HG03342 (cell line): Measurements from ENCODE around the gene SPINK1.
"Not testable (repeated sequence)": the region's sequence is repeated elsewhere in the genome, so short reads cannot be mapped to it uniquely, and the experiment has no call there.

ENCODE experiments used
- ATAC-seq: cut with Tn5 transposase; IDR thresholded peaks from one replicate; pipeline ENCODE4 v1.9.1; 2021; ENCODE audit warnings: mild to moderate bottlenecking, moderate library complexity; ENCODE audit not compliant: unreplicated experiment

SPINK1 gene

DNA sequence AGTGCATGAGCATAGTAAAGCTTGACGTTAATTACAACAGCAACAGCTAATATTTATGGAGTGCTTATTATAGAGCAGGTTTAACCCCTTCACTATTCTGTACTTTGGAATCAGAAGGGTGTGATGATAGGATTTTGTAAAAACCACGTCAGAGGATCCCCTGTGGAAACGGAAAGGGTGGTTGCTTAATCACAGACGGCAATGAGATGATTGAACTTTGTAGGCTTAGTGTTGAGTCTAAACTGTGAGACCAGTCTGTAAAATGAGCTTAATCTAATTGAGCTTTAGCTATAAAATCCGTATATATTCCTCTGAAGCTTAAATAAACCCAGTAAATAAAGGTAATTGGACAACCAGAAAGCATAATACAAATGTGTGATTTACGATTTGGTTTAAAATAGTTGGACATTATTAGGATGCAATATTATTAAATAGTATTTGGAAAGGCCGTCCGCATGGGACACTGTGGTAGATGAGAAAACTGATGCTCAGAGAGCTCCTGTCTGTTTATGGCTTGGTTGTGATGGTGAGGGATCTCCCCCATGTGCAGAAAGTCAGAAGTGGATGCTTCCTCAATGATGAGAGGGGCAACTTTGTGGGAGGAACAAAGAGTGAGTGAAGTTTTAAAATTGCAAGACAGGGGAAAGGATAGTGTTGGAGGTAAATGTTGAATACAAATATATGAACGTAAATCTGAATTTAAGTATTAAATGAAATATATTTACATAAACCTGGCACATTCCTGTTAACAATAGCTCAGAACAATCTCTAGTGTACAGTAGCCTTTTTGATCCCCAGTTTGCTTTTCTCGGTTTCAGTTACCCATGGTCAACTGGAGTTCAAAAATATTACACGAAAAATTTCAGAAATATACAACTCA, 23.7 kb upstream of the SPINK1 start:
- ATAC-seq: no peak

DNA sequence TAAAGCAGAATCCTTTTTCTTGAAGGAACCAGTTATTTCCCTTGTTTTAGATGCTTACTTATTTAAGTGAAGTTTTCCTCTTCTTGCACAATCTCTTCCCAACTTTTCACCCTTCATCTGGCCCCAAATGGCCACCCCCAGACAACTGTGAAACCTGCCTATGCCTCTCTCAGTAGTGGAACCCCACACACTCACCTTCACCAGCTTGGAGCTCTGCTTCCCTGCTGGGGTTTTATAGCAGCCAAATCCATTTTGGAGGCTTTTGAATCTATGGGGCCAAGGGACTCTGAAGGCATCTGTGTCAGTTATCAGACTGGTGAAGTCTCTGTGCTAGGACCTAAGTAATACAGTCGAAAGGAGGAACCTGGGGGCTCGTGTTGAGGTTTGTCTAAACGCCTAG, 22.9 kb upstream of the SPINK1 start:
- ATAC-seq: no peak

DNA sequence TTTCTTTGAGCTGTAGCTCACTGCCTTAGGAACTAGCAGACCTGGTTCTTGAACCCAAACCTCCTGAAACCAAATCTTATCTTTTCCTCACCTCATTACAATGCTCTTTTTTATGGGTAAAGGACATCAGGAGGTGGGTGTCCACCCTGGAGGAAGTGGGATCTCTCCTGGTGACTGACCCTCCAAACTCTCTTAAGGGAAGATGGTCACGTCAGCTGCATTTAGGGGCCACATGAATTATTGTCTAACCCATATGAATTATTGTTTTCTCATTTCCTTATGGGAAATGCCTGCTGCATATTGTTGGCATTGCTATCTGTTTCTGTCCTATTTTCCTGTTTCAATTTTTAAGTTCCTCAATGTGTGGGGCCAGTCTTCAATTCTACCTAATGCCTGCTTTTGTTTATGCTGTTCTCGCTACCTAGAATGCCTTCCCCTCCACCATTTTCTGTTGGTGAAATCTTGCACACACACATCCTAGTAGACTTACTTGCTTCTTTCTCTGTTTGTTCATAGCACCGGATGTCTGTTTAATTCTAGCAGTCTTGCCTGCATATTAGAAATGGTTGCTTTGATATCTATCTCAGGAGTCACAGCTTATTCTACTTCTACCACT, 22.0 kb upstream of the SPINK1 start:
- ATAC-seq: no peak

DNA sequence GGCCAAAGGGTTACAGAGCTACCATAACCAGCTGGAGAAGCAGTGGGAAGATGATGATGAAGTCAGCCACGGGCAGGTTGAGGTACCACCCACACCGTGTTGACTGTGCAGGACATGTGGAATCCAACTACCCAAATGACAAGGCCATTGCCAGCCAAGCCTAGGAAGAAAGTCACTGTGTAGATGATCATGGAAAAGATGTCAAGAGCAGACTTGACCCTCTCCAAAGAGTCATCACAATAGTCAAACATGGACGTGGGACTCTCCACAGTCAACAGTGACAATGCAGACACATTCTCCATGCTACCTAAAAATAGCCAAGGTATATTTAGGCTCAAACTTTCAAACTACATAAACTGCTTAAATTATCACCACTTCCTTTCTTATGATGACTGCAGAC, 20.9 kb upstream of the SPINK1 start:
- ATAC-seq: no peak

DNA sequence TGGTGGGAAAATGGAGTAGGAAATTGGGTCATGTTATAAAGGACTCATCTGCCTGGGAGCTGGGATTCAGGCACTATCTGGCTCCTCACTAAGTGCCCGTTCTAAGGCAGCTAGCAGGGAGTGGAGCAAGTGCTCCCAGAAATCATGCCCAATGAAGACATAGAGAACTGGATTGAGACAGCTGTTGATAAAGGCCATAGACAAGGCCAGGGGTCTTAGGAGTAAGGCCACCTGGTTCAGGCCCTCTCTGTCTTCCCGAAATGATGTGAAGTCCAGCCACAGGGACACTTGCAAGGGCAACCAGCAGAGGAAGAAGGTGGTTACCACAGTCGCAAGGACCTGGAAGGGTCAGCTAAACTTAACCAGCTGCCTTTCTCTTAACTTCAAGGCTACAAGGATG, 20.1 kb upstream of the SPINK1 start:
- no peak for ATAC-seq

DNA sequence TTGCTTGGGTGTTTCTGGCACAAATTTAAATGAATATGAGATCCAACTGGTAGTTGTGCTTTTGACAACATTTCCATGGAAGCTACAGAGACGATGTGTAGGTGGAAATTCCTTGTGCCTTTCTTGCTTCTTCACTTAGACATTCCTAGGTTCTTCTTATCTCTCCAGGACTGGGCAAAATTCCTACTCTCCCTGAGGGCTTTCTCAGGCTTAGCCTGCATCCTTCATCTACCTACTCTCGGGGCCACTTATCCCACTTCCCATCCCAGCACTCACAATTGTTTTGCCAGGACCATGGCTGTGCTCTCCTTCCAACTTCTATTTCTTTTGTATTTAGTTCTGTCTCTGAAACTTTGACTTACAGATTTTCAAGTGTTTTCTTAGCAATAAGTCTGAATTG, 17.8 kb upstream of the SPINK1 start:
- no peak for ATAC-seq

DNA sequence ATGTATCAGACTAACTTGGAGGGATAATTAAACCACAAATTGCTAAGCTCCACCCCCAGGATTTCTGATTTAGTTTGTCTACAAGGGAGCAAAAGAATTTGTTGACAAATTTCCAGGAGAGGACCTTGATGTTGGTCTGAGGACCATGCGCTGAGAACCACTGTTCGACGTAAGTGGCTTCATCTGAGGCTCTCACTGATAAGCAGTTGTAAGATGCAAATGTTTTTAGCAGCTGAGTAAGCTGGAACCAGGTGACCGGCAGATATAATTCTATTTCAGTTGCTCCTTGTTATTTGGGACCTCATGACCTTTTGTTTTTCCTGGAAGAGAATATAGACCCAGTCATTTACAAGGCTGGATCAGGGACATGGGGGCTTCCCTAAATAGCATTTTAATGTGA, 14.1 kb upstream of the SPINK1 start:
- no peak for ATAC-seq

DNA sequence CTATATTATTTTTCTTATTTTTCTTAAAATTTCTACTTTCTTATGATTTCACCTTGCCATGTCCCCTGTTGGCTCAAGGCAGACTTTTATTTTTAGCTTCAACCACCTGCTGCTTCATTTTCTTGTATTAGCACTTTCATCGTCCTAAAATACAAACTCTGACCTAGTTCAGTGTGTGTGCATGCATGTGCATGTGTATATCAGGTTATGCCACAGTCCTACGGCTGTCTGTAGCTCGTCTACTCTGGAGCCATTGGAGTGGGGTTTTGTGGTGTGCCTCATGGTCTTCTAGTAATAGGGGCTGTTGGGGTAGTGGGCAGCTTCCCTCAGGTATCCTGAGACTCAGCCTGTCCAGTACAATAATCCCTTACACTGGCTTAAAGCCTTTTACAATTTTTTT, 13.4 kb upstream of the SPINK1 start:
- no peak for ATAC-seq

DNA sequence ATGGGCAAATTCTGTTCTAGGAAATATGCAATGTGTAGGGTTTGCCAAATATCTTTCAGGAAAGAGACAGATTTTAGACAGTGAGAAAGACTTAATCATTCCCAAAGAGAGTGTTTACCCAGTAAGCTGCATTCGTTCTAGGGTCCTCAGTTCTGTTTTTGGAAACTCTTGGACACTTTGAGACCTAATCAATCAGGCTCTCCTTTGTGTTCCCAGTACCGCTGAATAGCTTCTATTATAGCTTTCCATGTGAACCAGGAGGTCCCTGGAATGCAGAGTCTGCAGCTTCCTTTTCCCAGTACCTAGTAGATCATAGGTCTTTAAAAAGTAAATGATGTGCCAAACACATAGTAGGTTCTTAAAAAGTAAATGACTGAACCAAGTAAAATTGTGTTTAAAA, 11.4 kb upstream of the SPINK1 start:
- ATAC-seq: no peak

DNA sequence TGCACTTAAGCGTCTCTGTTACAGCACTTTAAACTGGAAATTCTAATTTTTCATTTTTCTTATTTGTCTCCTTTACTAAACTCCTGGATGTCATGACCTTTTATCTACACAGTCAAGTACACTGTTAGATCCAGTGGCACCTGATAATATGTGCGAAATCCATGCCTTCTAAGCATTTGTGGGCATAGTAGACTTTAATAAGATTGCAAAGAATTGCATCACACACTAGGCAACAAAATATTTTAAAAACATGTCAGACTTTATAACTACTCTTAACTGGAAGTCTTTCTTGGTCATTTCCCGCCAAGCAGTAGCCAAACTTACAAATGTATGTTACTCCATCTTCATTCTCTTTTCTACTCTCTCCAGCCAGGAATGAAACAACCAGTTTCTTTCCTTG, 5.0 kb upstream of the SPINK1 start:
- no peak for ATAC-seq

DNA sequence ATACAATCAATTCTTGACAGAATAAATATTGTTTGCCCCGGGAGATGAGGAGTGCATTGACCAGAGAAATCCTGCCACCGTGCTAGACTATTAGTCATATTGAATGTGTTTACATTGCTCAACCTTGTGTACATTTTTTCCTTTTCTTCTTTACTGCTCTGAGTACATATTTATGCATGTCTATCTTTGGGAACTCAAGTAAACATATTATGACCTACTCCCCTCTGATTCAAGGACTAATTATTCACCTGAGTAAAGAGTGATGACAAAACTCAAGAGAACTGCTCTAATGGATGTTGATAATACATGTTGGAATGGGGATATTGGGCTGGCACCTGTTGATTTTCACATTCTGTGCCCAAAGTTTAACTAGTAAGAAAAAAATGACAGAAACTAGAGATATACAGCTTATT, 3.9 kb upstream of the SPINK1 start:
- no peak for ATAC-seq

DNA sequence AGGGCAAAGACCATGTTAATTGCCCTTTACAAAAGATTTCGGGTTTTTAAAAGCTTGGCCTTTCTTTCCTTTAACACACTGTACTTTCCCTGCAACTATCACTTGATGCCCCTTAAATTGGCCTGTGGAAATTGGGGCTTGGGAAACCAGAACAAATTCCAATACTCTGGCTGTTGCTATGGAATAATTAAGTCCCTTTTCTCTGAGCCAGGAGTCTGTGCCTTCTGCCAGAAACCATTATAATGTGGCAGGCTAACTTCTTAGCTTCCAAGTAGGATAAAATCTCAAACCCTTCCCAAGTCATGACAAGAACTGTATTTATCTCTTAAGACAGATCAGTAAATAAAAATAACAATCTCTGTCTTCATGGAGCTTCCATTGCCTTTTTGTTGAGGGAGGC, 1.1 kb upstream of the SPINK1 start:
- no peak for ATAC-seq

DNA sequence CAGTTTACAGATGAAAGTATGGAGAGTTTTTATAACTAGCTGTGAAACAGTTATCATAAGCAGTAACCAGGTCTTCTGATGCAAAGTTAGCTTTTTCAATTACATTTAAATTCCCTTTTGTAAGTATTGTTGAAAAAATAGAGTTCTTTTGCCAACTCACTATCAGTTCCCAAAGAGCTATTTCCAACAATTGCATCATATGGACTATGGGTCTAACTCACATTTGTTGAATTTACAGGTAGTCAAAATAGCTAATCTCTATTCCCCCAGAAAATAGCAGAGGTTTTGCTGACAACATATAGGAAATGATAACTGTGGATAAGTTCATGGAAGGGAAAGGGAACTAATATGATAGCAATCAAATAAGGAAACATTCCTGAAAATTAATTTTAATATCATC, 1.4 kb downstream of the SPINK1 start:
- no peak for ATAC-seq

DNA sequence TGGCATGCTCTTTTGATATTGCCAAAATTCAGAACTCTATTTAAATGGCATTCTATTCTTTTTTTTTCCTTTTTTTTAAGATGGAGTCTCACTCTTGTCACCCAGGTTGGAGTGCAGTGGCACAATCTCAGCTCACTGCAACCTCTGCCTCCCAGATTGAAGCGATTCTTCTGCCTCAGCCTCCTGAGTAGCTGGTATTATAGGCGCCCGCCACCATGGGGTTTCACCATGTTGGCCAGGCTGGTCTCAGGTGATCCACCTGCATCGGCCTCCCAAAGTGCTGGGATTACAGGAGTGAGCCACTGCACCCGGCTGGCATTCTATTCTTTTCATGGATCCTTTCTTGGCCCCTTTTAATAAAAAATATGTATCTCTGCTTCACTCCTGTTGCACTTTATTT, 4.5 kb downstream of the SPINK1 start:
- ATAC-seq: not testable (repeated sequence)

DNA sequence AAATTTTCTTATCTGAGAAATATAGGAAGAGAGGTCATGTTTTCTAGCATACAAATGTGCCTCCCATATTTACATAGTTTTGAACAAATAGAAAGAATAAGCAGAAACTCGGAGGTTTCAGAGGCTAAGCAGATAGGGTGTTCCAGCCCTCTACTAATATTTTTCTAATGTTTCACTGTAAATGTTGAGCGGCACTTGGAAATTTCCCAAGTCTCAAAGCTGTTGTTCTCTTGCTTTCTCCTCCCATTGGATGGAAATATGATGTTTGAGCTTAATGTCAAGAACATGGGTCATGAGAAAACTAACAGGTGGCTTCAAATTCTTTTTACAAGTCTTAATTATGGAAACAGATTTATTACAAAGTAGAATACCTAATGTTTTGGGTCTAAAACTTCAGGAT, 5.1 kb downstream of the SPINK1 start:
- no peak for ATAC-seq

DNA sequence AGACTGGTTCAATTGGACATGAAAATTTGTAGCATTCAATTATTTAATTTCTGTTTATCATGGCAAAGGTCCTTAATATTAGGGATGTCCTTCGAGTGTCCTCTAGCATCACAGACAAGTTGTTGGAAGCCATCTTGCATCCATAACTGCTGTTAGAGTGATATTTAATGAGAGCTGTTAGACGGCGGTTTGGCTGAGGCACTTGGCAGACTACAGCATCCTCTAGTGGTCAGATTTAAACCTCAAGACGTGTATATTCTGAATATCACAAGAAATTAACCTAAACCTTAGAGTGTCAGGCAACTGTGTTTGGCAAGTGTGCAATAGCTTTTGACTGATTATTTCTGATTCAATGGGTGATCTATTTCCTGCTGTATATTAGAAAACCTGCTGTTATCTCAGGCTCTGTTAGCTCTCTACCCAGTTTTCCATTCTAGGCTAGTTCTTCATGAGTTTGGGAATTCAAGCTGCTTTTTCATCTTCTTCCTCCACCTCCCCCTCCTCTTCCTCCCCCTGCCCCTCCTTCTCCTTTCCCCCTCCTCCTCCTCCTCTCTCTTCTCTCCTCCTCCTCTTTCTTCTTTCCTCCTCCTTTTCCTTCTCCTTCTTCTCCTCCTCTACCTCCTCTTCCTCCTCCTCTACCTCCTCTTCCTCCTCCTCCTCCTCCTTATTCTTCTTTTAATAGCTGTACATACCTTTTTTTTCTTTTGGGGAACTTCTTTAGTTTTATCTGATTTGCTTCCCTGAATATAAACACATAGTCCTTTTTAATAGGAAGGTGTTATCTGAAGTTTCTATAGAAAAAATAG, 8.6 kb downstream of the SPINK1 start:
- ATAC-seq: peak; percentile 90

DNA sequence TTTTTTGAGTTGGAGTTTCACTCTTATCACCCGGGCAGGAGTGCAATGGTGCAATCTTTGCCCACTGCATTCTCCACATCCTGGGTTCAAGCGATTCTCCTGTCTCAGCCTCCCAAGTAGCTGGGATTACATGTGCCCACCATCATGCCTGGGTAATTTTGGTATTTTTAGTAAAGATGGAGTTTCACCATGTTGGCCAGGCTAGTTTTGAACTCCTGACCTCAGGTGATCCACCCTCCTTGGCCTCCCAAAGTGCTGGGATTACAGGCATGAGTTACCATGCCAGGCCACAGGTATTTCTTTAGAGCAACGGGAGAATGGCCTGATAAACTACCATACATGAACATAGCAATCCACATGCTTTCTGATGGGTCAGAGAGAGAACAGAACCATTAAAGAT, 9.2 kb downstream of the SPINK1 start:
- not testable (repeated sequence) for ATAC-seq

DNA sequence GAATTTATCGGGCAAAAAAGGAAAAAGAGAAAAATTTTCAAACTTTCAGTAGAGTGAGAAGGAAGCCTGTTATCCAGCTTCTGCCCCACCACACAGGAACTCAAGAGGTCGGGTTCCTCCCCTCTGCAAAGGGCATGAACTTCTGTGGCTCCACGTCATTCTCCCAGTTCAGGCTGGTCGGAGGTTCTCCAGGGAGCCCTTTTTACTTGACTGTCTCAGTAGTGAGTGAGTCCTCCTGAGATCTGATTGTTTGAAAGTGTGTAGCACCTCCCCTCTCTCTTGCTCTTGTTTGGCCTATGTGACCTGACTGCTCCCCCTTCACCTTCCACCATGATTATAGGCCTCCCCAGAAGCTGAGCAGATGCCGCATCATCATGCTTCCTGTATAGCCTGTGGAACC, 9.7 kb downstream of the SPINK1 start:
- no peak for ATAC-seq

DNA sequence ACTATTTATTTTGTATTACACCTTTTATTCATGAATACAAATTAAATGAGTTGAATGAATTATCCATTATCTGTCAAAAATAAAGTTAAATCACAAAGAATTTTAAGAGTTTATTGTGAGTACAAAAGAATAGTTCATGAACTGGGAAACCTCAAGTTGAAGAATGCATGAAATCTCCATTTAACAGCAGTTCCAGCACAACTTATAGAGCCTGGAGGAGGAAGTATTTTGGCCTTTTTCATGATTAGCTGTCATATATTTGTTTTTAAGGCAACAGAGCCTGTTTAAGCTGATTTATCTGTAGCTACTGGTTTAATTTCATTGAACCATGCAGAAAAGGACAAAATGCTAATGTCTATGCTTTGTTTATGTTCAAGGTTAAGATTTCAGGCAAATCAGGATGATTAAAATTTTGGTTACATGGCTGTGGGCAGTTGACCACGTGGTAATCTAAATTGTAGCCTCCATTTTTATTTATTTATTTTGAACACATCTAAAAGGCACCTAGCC, 12.2 kb downstream of the SPINK1 start:
- ATAC-seq: no peak

DNA sequence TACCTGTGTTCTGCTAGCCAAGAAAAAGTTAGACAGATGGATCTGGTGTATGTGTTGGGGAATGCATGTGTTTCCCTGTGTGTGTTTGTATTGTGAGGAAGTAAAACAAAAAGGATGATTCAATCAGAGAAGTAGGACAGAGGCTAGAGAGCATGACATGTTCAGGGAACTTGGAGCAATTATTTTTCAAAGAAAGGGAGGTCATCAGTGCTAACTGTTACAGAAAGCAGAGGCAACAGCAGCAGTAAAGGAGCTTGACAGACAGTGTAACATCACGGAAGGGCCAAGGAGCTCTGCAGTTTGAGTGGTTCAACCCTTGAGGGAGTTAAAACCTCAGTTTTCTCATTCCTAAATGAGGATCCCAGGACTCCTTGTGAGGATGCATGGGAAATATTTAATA, 13.2 kb downstream of the SPINK1 start:
- ATAC-seq: no peak

DNA sequence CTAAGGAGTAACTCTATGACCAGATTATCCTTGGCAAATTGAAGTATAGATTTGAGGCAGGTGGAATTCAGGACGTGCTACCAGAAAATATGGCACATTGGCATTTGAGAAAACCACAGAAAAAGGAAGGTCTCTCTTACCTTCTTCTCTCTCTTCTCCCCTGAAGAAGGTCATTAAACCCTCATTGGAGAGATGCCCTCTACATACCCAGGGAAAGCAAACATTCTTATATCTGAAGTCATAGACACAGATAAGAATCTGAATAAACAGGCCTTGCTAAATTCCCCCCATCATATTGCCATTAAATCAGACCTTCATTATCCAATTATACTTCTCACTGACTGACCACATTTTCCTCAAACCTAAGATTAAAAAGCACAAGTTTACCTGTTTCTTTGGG, 17.8 kb downstream of the SPINK1 start:
- no peak for ATAC-seq
